Measurements from ENCODE around the gene NCK2. TPM values are rescaled to one million over a fixed set of nuclear protein-coding genes. Genes with fewer than 3 reads are reported as not detected.

The NCK2 gene
- polyA plus RNA-seq, 2 donors: 55.2 to 72.3 TPM

DNA sequence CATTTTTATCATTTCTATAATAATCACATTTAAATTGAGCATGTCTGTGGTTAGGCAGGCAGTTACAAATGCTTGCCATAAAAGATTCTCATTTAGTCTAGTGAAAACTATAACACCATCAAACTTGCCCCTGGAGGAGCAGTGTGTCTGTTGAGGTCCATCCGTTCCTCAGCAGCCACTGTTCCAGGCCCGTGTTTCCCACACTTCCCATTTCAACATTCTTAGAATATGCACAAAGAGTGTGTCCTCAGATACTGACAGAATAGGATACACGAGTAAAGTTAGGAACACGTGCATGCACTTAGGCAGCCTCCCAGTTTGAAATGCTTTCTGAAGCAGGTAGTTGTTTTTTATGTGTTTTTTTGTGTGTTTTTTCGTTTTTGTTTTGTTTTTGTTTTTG, 39.9 kb downstream of the NCK2 start:
- H3K4me3 ChIP-seq (ENCODE audit: low read depth in 1 of 2, low read length in 2 of 2): no peak overlapping the region
- H3K9me3 ChIP-seq (ENCODE audit: control insufficient read depth in 2 of 2, insufficient read depth in 1 of 2, low read depth in 1 of 2, low read length in 1 of 2): no peaks in the 10 kb centered on the region
- H3K27ac ChIP-seq (ENCODE audit: low read depth in 2 of 2, low read length in 1 of 2): no peak overlapping the region
- peaks cover 6 to 19% of the 10 kb centered on the region in 2 donors for H3K4me1 ChIP-seq (ENCODE audit: control insufficient read depth in 2 of 2, insufficient read depth in 2 of 2, low read length in 1 of 2)
- 80 to 82% methylated on average over 5 of the region's 5 CpGs for whole genome bisulfite sequencing, 2 donors
- H3K27me3 ChIP-seq (ENCODE audit: control insufficient read depth in 1 of 2, insufficient read depth in 2 of 2, low read length in 2 of 2): no peaks in the 10 kb centered on the region
- H3K36me3 ChIP-seq (ENCODE audit: control insufficient read depth in 2 of 2, insufficient read depth in 2 of 2, low read length in 1 of 2): peaks cover 0 to 9% of the 10 kb centered on the region in 2 donors

DNA sequence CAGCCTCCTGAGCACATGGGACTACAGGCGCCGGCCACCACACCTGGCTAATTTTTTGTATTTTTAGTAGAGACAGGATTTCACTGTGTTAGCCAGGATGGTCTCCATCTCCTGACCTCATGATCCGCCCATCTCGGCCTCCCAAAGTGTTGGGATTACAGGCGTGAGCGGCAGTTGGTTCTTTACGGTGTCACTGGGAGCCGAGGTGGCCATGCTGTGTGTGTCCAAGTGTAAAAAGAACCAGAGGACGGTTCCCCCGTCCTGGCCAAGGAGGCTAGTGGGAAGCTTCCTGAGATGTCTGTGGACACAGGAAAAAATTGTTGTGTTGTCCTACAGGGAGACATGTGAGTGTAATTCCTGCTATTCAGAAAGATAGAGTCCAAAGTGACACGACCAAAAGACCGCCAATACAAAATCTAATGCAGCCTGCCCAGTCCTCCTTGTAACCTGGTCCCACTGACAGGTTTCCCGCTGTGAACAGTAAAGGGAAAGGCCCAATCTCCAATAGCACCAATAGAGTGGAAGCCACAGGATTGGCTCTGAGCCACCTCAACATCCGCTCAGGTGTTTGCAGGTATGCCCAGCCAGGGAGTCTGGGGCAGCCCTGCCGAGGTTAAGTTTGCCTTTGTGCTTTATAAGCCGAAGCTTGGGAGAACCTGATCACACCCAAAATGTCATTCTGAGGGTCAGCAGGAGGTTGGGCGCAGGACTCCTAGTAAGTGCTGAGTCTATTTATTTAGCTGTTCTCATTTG, 40.6 kb downstream of the NCK2 start:
- H3K9me3 ChIP-seq (ENCODE audit: control insufficient read depth in 2 of 2, insufficient read depth in 1 of 2, low read depth in 1 of 2, low read length in 1 of 2): no peaks in the 10 kb centered on the region
- peaks cover 0 to 9% of the 10 kb centered on the region in 2 donors for H3K36me3 ChIP-seq (ENCODE audit: control insufficient read depth in 2 of 2, insufficient read depth in 2 of 2, low read length in 1 of 2)
- WGBS, 2 donors: 94 to 96% methylated on average over 17 of the region's 17 CpGs
- no peak overlapping the region for H3K27ac ChIP-seq (ENCODE audit: low read depth in 2 of 2, low read length in 1 of 2)
- H3K4me3 ChIP-seq (ENCODE audit: low read depth in 1 of 2, low read length in 2 of 2): no peak overlapping the region
- H3K4me1 ChIP-seq (ENCODE audit: control insufficient read depth in 2 of 2, insufficient read depth in 2 of 2, low read length in 1 of 2): peaks cover 8 to 22% of the 10 kb centered on the region in 2 donors
- no peaks in the 10 kb centered on the region for H3K27me3 ChIP-seq (ENCODE audit: control insufficient read depth in 1 of 2, insufficient read depth in 2 of 2, low read length in 2 of 2)

DNA sequence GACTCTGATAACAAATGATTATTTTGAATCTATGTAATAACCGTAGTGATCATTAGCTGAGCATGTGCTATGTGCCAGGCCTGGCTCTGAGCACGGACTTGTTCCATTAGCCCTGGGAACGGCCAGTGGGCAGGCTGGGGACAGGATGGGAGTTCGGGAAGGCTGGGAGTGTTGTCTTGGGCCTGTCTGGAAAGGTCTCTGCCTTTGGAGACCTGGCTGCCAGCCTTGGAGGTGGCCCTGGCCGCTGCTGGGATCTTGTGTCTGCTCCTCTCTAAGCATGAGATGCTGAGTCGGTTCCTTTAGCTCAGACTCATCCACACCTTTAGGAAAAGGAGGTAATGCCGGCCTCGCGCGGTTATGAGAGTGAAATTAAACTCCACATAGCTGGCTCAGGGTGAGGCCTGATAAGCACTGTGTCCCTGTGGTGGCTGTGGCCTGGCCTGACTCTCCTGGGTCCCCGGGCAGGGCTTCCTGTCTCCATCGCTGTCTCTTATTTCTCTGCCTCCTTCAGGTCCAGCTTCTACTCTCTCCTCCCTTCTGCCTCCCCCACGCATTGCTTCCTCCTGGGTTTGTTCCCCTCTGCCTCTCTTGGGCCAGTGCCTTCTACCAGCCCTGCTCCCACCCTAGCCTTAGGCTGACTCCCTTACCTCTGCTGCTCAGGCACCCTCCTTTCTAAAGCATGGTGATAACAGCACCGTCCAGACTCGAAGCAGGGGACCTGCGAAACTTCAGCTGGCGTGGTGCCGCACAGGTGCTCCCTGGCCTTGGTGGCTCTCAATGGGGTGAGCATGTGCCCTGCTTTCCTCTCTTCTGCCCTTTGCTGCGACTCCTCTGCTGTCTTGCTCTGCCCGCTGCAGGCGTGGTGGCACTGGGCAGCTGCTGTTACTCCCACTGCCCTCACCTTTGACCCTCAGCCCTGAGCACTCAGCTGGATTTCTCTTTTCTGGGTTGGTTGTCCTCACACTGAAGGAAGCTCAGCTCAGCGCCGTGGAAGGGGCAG, 41.8 kb downstream of the NCK2 start:
- H3K4me3 ChIP-seq (ENCODE audit: low read depth in 1 of 2, low read length in 2 of 2): no peak overlapping the region
- no peaks in the 10 kb centered on the region for H3K27me3 ChIP-seq (ENCODE audit: control insufficient read depth in 1 of 2, insufficient read depth in 2 of 2, low read length in 2 of 2)
- no peak overlapping the region for H3K27ac ChIP-seq (ENCODE audit: low read depth in 2 of 2, low read length in 1 of 2)
- peaks cover 13 to 28% of the 10 kb centered on the region in 2 donors for H3K4me1 ChIP-seq (ENCODE audit: control insufficient read depth in 2 of 2, insufficient read depth in 2 of 2, low read length in 1 of 2)
- H3K9me3 ChIP-seq (ENCODE audit: control insufficient read depth in 2 of 2, insufficient read depth in 1 of 2, low read depth in 1 of 2, low read length in 1 of 2): no peaks in the 10 kb centered on the region
- peaks cover 0 to 9% of the 10 kb centered on the region in 2 donors for H3K36me3 ChIP-seq (ENCODE audit: control insufficient read depth in 2 of 2, insufficient read depth in 2 of 2, low read length in 1 of 2)
- 74 to 76% methylated on average over 23 of the region's 23 CpGs for WGBS, 2 donors

DNA sequence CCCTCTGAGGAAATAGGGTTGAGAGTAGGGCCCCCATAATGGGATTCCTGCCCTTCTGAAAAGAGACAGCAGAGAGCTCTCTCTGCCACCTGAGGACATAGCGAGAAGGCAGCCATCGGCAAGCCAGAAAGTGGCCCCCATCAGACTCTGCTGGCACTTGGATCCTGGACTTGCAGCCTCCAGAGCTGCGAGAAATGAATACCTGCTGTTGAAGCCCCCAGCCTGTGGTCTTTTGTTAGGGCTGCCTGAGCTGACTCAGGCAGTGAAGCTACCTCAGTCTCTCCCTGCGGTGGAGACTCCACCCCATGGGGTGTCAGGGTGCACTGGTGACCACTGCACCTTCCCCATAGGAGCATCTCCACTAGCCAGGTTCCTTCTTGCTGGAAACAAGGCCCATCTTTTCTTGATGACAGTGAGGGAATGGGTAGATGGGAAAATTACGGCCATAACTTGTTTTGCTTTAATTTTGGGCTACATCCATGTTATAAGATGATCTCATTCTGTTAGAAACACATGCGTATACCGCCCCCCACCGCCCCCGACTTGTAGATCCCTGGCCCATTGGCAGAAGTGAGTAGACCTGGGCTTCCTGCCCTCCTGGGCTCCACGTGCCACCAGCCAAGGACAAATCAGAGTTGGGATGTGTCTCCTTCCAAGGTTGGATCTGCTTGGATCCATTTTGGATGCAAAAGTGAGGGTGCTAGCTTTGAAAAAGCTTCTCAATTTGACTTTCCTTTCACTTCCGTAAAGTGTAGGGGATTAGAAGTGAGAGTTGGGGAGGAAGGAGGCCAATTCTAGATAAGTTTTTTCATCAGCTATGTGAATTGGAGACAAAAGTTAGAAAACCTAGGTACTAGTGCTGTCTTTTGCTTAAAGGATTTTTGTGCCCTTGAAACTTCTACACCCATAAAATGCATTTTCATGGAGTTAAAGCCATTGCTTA, 42.9 kb downstream of the NCK2 start:
- Histone ChIP-seq H3K4me1 (ENCODE audit: control insufficient read depth in 2 of 2, insufficient read depth in 2 of 2, low read length in 1 of 2) (peaks cover 16 to 29% of the 10 kb centered on the region in 2 donors), H3K36me3 (ENCODE audit: control insufficient read depth in 2 of 2, insufficient read depth in 2 of 2, low read length in 1 of 2) (peaks cover 0 to 9% of the 10 kb centered on the region in 2 donors), H3K27me3 (ENCODE audit: control insufficient read depth in 1 of 2, insufficient read depth in 2 of 2, low read length in 2 of 2) (no peaks in the 10 kb centered on the region), H3K27ac (ENCODE audit: low read depth in 2 of 2, low read length in 1 of 2) (no peak overlapping the region), H3K4me3 (ENCODE audit: low read depth in 1 of 2, low read length in 2 of 2) (no peak overlapping the region), H3K9me3 (ENCODE audit: control insufficient read depth in 2 of 2, insufficient read depth in 1 of 2, low read depth in 1 of 2, low read length in 1 of 2) (no peaks in the 10 kb centered on the region)
- 82% methylated on average over 11 of the region's 11 CpGs for WGBS, 2 donors

DNA sequence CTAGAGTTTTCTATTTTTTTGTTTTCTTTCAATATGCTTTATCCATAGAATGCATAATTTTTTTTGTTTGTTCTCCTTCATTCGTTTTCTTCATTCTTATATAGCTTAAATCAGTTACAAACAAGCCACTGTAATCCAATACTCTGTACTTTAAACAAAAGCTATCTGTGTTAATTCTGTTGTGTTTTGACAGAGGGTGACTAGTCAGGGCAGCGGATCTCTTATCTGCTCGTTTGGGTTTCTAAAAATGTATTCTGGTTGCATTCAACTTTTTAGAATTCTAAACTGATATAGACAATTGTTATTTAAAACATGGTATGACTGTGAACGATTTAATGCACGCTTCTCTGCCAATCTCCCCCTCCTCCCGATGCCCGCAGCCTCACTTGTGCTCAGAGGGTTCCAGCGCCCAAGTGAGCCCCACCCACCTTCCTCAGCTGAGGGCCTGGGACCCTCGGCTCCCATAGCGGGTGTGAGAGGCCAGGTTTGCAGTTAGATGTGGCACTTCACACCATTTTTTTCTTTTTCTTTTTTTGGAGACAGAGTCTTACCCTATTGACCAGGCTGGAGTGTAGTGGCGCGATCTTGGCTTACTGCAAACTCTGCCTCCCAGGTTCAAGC, 44.1 kb downstream of the NCK2 start:
- H3K9me3 ChIP-seq (ENCODE audit: control insufficient read depth in 2 of 2, insufficient read depth in 1 of 2, low read depth in 1 of 2, low read length in 1 of 2): no peaks in the 10 kb centered on the region
- peaks cover 13 to 36% of the 10 kb centered on the region in 2 donors for H3K4me1 ChIP-seq (ENCODE audit: control insufficient read depth in 2 of 2, insufficient read depth in 2 of 2, low read length in 1 of 2)
- 84 to 85% methylated on average over 12 of the region's 12 CpGs for WGBS, 2 donors
- no peaks in the 10 kb centered on the region for H3K27me3 ChIP-seq (ENCODE audit: control insufficient read depth in 1 of 2, insufficient read depth in 2 of 2, low read length in 2 of 2)
- H3K36me3 ChIP-seq (ENCODE audit: control insufficient read depth in 2 of 2, insufficient read depth in 2 of 2, low read length in 1 of 2): peaks cover 0 to 4% of the 10 kb centered on the region in 2 donors
- no peak overlapping the region for H3K27ac ChIP-seq (ENCODE audit: low read depth in 2 of 2, low read length in 1 of 2)
- H3K4me3 ChIP-seq (ENCODE audit: low read depth in 1 of 2, low read length in 2 of 2): no peak overlapping the region

DNA sequence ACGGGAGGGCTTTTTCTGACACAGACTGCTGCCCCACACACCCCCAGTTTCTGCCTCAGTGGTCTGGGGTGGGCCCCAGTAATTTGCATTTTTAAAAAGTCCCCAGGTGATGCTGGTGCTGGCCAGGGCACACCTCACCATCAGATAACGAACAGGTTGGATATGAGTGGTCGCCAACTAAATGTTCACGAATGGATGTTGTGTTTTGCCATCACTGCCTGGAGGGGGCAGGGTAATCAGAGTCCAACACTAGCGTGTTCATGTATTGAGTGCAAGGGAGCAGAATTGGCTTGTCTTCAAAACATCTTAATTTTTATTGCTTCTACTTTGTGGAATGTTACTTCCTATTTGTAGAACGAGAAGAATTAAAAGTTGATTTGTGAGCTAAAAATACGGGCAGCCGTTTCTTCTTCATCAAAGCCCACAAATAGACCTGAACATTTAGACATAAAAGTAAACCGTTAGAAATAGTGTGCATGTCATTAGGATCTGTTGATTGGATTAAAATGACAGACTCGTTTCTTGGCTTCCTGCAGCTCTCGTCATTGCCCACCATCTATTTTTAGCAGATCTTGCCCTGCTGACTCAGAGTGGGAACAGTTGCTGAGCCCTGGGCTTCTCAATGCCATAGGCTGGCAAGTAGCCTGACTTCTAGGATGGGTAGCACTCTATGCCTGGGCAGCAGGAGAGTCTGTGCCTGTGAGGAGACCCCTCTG, 45.2 kb downstream of the NCK2 start:
- WGBS, 2 donors: 37% methylated on average over 11 of the region's 11 CpGs
- H3K36me3 ChIP-seq (ENCODE audit: control insufficient read depth in 2 of 2, insufficient read depth in 2 of 2, low read length in 1 of 2): peaks cover 0 to 3% of the 10 kb centered on the region in 2 donors
- no peaks in the 10 kb centered on the region for H3K27me3 ChIP-seq (ENCODE audit: control insufficient read depth in 1 of 2, insufficient read depth in 2 of 2, low read length in 2 of 2)
- H3K27ac ChIP-seq (ENCODE audit: low read depth in 2 of 2, low read length in 1 of 2): peak overlapping the region; percentile 36 to 80
- peaks cover 13 to 36% of the 10 kb centered on the region in 2 donors for H3K4me1 ChIP-seq (ENCODE audit: control insufficient read depth in 2 of 2, insufficient read depth in 2 of 2, low read length in 1 of 2)
- H3K4me3 ChIP-seq (ENCODE audit: low read depth in 1 of 2, low read length in 2 of 2): no peak overlapping the region
- no peaks in the 10 kb centered on the region for H3K9me3 ChIP-seq (ENCODE audit: control insufficient read depth in 2 of 2, insufficient read depth in 1 of 2, low read depth in 1 of 2, low read length in 1 of 2)

DNA sequence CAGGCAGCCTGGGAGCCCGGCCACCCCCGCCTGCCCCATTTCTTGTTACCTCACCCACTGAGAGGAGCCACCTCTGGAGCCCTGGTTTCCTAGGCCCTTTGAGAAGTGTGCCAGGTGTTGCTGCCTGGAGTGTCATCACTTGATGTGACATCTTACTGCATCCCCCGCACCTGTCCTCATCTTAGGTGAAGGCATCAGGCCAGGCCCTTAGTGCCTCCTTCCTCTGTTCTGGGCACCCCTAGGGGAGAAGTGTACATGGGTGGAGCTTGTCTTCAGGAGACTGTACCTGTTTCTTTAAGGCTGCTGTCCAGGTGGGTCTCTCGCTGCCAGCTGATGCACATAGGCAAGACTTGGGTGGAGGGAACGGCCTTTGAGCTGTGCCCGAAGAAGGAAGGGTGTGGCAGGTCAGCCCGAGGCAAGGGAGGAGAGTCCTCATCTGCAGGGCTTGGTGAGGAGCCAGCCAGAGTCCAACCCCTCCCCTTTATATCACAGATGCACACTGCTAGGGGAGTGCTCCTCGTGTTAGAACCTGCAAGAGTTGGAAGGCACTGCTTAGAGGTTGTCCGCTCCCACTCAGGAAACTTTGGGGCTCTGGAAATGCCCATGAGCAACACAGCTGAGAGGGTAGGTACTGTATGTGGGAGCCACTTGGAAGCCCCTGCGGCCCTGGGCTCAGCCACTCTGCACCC, 45.9 kb downstream of the NCK2 start:
- WGBS, 2 donors: 29 to 38% methylated on average over 10 of the region's 10 CpGs
- no peaks in the 10 kb centered on the region for H3K9me3 ChIP-seq (ENCODE audit: control insufficient read depth in 2 of 2, insufficient read depth in 1 of 2, low read depth in 1 of 2, low read length in 1 of 2)
- H3K4me3 ChIP-seq (ENCODE audit: low read depth in 1 of 2, low read length in 2 of 2): no peak overlapping the region
- H3K36me3 ChIP-seq (ENCODE audit: control insufficient read depth in 2 of 2, insufficient read depth in 2 of 2, low read length in 1 of 2): peaks cover 0 to 3% of the 10 kb centered on the region in 2 donors
- H3K27me3 ChIP-seq (ENCODE audit: control insufficient read depth in 1 of 2, insufficient read depth in 2 of 2, low read length in 2 of 2): no peaks in the 10 kb centered on the region
- H3K27ac ChIP-seq (ENCODE audit: low read depth in 2 of 2, low read length in 1 of 2): peak overlapping the region; percentile 36 to 80
- H3K4me1 ChIP-seq (ENCODE audit: control insufficient read depth in 2 of 2, insufficient read depth in 2 of 2, low read length in 1 of 2): peaks cover 13 to 38% of the 10 kb centered on the region in 2 donors

DNA sequence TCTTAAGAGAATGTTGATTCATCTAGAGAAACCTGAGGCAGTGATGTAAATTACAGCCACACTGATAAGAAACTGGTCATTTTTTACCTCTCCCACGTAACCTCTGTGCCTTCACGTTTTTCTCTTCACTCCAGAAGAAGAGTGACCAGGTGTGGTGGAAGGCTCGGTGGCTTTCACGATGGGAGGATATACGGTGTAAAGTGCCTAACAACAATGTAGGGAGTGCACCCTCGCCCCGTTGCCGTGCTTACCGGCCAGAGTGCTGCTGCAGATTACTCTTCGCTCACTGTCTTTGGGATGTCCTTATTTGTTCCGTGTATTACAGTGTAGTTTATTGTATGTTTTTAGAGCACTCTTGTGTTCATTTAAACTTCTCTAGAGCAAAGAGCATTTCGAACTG, 46.5 kb downstream of the NCK2 start:
- 50 to 61% methylated on average over 12 of the region's 12 CpGs for WGBS, 2 donors
- Histone ChIP-seq H3K4me1 (ENCODE audit: control insufficient read depth in 2 of 2, insufficient read depth in 2 of 2, low read length in 1 of 2) (peaks cover 13 to 37% of the 10 kb centered on the region in 2 donors), H3K27me3 (ENCODE audit: control insufficient read depth in 1 of 2, insufficient read depth in 2 of 2, low read length in 2 of 2) (no peaks in the 10 kb centered on the region), H3K4me3 (ENCODE audit: low read depth in 1 of 2, low read length in 2 of 2) (no peak overlapping the region), H3K27ac (ENCODE audit: low read depth in 2 of 2, low read length in 1 of 2) (peak overlapping the region; percentile 36 to 73), H3K36me3 (ENCODE audit: control insufficient read depth in 2 of 2, insufficient read depth in 2 of 2, low read length in 1 of 2) (peaks cover 0 to 1% of the 10 kb centered on the region in 2 donors), H3K9me3 (ENCODE audit: control insufficient read depth in 2 of 2, insufficient read depth in 1 of 2, low read depth in 1 of 2, low read length in 1 of 2) (no peaks in the 10 kb centered on the region)

All from esophagus (tissue), 2 donors.